ENCODE measurements around the gene SEMA5A.
A peak's percentile ranks its signal among the peaks of the same experiment; 100 is the strongest.

SEMA5A gene

GRCh38 chr5:9547122-9547947 is 1.5 kb upstream of the SEMA5A start:
- DNase-seq, result no peak

DNA sequence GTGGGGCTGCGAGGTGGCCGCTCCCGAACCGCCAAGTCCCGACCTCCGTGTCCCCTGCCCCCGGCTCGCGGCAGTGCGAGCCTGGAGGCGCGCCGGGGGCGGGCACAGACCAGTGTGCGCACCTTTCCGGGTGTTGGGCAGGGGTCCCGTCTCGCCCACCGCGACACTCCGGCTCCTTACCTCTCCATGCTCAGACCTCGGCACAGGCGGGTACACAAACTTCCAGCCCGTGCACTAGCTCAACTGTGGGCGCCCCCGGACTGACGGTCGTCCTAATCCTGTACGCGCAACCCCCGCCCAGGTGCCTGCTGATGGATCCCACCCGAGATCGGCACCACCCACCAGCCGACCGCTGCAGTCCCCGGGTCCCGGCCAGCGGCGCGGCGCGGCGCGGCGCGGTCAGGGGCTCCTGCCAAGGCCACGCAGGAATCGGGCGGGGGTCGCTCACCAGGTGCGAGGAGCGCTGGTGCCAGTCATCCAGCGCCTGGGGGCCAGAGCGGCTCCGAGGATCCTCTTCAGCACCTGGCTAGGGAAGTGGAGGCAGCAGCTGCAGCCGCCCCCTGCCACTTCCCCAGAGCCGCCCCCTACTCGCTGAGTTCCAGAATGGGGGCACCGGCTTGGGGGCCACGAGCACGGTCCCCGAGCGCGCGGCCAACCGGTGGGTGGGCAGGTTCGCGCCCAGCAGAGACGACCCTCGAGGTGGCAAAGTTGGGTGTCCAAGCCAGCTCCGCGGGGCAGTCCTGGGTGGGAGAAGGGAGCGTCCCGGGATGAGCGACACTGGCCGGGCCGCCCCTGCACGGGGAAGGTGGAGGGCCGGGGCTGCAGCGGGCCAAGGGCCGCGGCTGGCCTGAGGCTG is 511 bp downstream of the SEMA5A start:
- DNase-seq, result no peak

- DNase-seq, result peak; percentile 67
Measured at GRCh38 chr5:9544502-9545135, 1.3 kb downstream of the SEMA5A start.

DNA sequence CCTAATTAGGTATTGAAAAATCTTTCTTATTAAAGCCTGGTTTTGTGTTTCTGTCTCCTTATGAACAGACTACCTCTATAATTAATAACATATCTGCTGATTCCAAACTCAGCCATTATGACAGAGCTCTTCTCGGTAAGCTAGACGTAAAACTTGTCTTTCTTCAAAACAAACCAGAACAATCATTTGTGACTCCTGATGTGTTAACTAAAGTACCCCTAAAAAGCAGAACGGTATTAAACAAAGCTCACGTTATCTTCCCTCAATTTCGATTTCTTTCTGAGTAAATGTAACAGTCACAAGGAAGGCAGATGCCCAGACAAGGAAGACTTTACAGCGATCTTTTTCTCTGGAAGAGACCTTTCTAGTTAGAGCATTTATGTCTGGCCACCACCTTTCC is 1.8 kb downstream of the SEMA5A start:
- DNase-seq, result no peak

DNA sequence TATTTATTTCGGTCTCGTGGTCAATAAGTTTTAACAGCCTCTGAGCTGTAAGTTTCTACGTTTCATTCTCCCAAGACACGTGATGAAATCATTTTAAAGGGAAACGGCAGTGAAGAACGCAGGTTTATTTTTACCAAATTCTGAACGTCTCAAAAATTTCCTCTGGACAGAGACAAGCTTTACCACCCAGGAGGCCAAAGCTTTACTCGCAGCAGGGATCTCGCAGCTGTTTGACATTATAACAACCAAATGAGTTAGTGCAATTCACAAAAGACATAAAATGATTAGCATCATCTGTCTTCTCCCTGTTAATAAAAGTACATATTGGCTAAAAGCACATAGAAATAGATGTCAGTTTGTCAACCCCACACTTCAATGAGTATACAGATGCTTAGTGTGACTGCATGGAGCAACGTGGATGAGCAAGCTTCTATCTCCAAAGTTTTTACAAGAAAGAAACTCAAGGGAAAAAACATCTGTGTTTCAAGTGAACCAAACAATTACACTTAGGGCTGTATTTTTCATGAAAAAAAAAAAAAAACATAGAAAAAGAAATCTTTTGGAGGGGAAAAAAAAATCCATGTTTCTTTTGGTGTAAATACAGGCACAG is 2.5 kb downstream of the SEMA5A start:
- DNase-seq, result no peak

GRCh38 chr5:9540791-9541190 is 5.1 kb downstream of the SEMA5A start:
- DNase-seq, result no peak

GRCh38 chr5:9538504-9538903 is 7.4 kb downstream of the SEMA5A start:
- no peak for DNase-seq

DNA sequence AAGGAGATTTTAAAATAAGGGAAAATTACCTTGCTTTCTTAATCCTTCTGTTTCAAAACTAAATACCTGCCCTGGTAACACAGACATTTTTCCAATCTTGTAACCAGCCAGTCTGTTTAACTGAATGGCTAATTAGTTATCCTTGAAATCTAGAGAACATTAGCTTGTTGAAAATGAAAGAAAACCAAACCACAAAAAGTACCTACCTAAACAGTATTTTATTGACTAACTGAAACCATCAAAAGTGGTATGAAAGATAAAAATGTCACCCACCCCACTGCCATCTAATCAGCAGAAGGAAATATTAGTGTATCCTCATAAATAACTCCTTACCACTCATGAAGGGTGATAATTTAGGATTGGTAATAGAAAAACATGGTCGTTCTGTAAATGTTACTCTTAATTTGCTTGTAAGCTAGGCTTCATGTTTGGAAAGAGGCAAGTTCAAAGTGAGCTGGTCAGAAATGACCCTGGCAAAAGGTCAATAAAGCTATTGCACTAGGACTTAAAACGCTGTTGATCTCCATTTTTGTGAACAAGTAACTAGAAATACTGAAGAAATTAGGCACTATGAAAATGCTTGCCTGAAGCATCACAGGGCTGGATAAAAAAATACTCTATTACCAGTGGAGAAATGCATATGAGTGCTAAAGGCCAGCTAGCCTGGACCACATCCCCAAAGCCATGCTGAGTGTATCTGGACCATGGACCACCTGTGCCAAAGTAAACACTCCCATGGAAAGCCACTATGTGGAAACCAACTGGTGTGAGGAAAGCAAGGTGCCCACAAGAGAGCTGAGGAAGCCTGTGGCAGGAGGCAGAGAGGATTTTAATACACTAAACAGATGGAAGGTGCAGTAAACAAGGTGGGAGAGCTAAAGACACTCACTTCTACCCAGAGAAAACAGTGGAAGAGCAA is 8.4 kb downstream of the SEMA5A start:
- DNase-seq, result no peak

- DNase-seq, result no peak
Measured at GRCh38 chr5:9536717-9537116, 9.2 kb downstream of the SEMA5A start.

DNA sequence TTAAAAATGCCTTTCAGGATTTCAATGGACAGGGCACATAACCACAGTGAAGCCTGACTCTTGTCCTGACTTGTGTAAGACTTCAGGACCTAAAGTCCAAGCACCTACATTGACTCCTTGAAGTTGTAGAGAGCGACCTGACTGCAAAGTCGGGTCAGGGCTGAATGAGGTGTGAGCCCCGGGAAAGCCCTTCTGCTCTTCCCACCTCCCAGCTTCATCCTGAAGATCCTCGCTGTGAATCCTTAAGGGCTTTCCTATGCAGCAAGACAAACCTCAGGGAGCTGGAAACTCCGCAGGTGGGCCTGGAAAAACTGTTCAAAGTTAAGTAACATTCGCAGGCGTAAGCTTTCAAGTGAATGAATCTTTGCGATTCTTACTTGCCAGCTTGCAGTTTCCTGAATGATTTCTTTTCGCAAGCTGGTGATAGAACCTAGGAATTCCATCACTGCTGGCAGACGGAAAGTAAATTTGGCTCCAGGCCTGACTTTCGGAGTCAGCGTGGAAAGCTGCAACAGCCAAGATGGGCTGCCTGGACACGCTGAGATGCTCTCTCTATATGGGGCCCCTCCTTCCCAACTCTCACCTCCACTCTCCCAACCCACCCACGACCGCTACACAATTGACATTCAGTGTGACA is 10.9 kb downstream of the SEMA5A start:
- no peak for DNase-seq

DNA sequence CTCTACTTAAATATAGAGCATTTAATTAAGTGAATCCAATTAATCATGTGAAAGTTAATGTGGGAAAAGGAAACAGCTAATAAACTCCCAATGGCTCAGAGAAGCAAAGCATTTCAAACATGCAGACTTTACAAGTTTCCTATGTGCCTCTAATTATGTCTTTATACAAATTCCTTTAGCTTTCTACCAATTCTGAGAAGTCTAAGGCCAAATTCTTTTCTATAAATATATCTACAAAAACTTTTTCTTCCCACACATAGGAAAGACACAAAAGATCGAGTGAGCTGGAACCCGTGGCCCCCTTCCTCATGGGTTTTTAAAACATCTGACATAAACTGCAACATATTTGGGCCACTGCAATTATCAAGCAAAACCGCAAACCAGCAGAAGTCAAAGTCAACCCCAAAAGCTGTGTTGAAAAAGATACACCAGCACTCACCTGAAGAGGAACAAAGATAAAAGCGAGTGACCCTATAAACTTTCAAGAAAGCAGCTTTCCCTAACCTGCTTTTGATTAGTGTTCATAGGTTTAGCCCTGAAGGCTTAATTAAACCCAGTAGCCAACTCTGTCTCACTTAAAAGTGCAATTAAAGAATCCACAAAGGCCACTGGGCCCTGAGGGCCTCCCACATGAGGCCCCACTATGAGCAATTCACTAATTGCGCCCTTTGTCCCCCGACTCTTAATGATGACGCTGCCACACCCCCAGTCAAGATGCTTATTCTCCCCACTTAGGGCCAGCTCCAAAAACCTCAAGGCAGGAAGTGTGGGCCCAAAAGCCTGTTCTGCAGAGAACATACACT is 12.1 kb downstream of the SEMA5A start:
- no peak for DNase-seq

GRCh38 chr5:9533096-9533495 is 12.8 kb downstream of the SEMA5A start:
- no peak for DNase-seq

GRCh38 chr5:9529513-9529912 is 16.4 kb downstream of the SEMA5A start:
- DNase-seq, result no peak

DNA sequence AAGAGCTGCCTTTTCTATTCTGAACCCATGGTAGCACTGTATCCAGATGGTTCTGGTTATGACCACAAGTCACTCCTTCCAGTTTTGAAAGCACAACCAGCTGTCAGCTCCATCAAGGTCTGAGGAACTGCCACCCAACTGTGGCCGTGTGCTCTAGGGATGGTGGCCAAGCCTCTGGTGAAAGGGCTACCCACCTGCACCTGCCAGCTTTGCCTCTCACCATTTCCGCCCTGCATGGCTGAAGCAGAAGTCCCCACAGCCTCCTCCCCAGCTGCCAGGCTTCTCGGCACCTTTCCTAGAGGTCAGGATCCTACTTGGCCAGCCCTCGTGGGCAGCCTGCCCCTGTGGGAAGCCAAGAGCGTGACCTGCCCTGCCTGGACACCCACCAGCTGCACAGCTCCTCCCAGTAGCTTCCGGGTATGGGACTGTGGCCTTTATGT is 16.8 kb downstream of the SEMA5A start:
- DNase-seq, result no peak

DNA sequence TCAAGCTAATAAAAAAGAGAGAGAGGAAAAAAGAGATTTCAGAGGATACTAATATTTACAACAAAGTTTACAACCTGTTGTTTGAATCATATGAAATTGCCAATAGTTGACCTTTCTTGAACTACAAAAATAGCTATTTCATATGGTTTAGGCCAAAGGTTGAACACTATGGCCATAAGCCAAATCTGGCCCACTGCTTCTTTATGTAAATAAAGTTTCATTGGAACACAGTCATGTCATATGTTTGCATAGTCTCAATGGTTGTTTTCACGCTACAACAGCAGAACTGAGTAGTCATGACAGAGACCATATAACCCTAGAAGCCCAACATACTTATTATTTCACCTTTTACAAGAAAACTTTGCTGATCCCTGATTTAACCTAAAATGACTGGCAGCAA is 20.9 kb downstream of the SEMA5A start:
- DNase-seq, result no peak

DNA sequence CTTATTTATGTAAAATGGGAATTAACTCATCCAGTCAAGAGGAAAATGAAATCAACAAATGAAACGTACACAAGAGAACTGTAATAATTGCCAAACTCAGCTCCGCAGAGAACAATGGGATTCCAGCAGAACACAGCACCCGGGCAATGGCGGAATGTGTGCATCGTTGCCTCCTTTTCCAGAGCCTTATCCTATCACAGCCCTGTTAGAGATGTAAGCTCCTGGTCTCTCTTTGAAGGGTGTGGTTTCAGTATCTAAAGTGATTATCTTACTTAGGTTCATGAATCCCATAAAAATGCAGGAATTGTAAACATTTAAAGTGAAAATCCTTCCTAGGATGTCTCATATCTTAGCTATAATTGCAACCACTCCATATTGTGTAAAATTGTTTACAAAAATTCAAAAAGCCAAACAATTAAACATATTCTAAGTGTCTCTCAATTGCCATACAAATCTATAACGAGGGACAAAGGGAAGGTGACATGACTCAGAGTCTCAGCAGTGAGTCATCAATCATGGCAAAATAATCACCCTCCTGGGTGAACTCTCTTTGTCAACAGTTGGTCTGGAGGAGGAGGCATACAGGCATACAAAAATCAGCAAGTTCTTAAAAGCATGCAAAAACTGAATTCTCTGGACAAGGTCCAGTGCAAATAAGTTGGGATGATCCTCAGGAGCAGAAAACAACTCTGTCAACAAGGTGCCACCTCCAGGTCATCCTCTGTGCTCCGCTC is 22.6 kb downstream of the SEMA5A start:
- DNase-seq, result no peak

- DNase-seq, result no peak
Measured at GRCh38 chr5:9519537-9519936, 26.3 kb downstream of the SEMA5A start.

- DNase-seq, result no peak
Measured at GRCh38 chr5:9516591-9516990, 29.3 kb downstream of the SEMA5A start.

DNA sequence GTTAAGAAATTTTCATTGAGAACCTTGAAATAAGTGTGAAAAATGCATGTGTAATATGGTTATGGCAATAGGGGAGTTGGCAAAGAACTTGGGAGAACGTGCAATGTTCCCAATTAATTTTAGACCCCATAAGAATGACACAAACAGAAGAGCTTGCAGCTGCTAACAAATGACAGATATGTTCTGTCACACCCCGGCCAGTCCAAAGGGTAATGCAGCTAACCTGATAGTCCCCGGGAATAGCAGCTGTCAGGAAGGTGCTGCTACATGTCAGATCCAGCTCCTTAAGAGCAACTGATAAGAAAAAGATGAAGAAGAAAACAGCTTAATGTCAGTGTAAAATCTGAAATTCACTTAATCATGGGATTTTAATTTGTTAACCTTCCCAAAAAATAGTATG is 30.4 kb downstream of the SEMA5A start:
- DNase-seq, result no peak

DNA sequence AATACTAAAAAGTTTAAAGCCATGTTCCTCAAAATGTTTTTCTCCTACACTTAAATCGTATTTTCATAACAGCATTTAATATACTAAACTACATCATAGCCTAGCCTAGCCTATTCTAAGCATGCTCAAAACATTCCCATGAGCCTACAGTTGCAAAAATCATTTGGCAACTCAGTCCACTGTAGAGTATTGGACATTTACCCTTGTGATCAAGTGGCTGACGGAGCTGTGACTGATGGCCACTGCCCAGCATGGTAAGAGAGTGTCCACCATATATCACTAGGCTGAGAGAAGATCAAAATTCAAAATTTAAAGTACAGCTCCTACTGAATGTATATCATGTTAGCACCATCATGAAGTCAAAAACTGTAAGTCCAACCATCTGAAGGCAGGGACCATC is 30.9 kb downstream of the SEMA5A start:
- no peak for DNase-seq
